Prostate gland (tissue), 2 donors: ENCODE measurements around the gene TMEM59.

ENCODE experiments used
- CTCF ChIP-seq, 4 experiments: fragments of 200-600 bp in 2 of 4; fragments of 450-650 bp in 2 of 4; sonication (generic) in 2 of 4; IDR thresholded peaks; 1 replicate in 3 of 4; 2 replicates in 1 of 4; pipeline ENCODE4 v1.5.1; 2016 to 2019; ENCODE audit warnings: antibody characterized with exemption in 4 of 4, mild to moderate bottlenecking in 2 of 4, moderate library complexity in 2 of 4
- POLR2AphosphoS5 ChIP-seq: sonication (generic); formaldehyde crosslinking; IDR thresholded peaks from one replicate; pipeline ENCODE4 v1.6.1; 2017; ENCODE audit warnings: antibody characterized with exemption

- no peak for TF ChIP-seq POLR2AphosphoS5
- no peak for TF ChIP-seq CTCF (IDR thresholded peaks at IDR 0.05)
Measured at GRCh38 chr1:54024358-54024757, 28.6 kb downstream of the TMEM59 start.
